GM12891 (cell line): ENCODE measurements around the gene CDK10.

ENCODE experiments used
- DNase-seq: peaks from one replicate; pipeline ENCODE4 v3.0.0; 2011; ENCODE audit warnings: low spot score; ENCODE audit not compliant: insufficient read length
- FAIRE-seq: peaks from 2 replicates; lab custom pipeline; 2011; peaks lifted over from hg19 to GRCh38; lab: Jason Lieb, UNC
- PAX5 ChIP-seq: IDR thresholded peaks from 2 replicates; pipeline ENCODE4 v1.6.1; 2011; ENCODE audit warnings: low read length, moderate library complexity, mild to moderate bottlenecking; ENCODE audit not compliant: insufficient read depth, severe bottlenecking
- POLR2A ChIP-seq: IDR thresholded peaks from 2 replicates; pipeline ENCODE4 v1.6.1; 2011; ENCODE audit warnings: low read depth, low read length, control low read depth
- POLR2AphosphoS5 ChIP-seq: IDR thresholded peaks from 2 replicates; pipeline ENCODE4 v1.6.1; 2011; ENCODE audit warnings: low read depth, low read length, control low read depth
- POU2F2 ChIP-seq: IDR thresholded peaks from 2 replicates; pipeline ENCODE4 v1.6.1; 2011; ENCODE audit warnings: low read depth, mild to moderate bottlenecking, control low read depth, low read length, moderate library complexity
- SPI1 ChIP-seq: IDR thresholded peaks from 2 replicates; pipeline ENCODE4 v1.6.1; 2011; ENCODE audit warnings: low read depth, low read length, control low read depth
- TAF1 ChIP-seq: IDR thresholded peaks from 2 replicates; pipeline ENCODE4 v1.6.1; 2011; ENCODE audit warnings: low read depth, low read length, control low read depth

Gene CDK10

DNA sequence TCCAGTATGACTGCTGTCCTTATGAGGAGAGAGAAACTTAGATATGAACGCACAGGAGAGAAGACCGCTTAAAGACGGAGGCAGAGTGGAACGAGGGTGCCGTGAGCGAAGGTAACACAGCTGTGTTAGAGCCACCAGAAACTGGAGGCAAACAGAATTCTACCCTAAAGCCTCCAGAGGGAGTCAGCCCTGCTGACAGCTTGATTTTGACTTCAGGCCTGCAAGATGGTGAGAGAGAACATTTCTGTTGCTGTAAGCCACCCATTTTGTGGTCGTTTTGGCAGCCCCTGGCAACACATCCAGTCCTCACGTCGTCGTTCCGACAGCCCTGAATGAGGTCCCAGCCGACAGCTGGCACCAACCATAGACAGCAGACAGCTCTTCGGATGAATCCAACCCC is 17.8 kb downstream of the CDK10 start:
- DNase-seq (no peak), FAIRE-seq (no peak)
- no peak for TF ChIP-seq TAF1
- no peak for TF ChIP-seq POLR2A
- TF ChIP-seq POLR2AphosphoS5 = no peak
- no peak for TF ChIP-seq SPI1
- TF ChIP-seq PAX5 = no peak
- TF ChIP-seq POU2F2 = no peak

DNA sequence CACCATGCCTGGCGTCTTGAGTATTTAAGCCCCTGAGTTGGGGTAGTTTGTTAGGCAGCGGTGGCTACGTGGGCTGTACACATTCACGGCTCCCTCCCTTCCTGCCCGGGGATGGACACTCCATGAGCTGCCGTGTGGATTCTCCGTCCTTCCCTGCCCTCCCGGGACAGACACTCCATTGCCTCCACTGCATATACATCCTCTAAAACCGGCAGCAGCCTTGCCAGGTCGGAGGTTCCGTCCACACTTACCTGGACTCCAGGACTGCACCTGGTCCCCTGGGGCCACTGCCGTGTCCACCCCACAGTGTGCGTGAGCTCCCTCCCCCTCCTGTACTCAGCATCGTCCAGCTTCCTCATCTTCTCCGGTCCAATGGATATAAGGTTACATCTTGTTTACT is 18.5 kb downstream of the CDK10 start:
- TF ChIP-seq TAF1 (no peak), SPI1 (no peak), POU2F2 (no peak), POLR2A (no peak), POLR2AphosphoS5 (no peak), PAX5 (no peak)
- DNase-seq (no peak), FAIRE-seq (no peak)

DNA sequence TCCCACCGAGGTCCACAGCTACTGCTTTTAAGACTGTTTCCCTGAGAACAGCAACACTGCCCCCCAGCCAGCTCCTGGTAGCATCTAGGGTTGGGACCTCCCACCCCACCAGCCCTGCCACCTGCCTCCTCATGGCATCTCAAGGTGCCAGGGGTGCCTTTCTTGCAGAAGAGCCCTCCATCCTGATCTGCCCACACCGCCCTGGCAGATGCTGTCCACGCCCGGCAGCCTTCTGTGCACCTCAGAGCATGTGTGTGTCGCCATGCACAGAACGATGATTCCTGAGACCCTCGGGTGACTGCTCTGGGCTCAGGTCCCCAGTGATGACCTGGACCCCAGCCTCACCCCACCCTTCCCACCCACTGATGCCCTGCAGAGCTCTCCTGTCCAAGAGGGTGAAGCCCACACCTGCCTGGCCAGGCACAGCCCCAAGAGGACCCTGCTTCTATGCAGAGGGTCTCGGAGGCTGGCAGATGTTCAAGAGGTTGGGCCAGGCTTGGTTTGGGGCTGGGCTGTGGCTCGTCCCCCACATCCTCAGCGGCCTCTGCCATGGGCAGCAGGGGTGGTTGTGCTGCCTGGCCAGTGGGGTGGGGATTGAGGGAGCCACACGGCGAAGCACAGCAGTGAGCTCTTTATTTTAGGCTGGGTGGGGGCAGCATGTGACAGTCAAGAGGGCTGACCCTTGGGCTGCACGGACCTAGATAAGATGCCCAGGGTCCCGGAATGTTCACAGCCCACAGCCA is 20.2 kb downstream of the CDK10 start:
- FAIRE-seq = no peak
- TF ChIP-seq POLR2A (no peak), SPI1 (no peak), PAX5 (no peak), POLR2AphosphoS5 (no peak), TAF1 (no peak), POU2F2 (no peak)
- no peak for DNase-seq

GRCh38 chr16:89707695-89708094 is 21.2 kb downstream of the CDK10 start:
- no peak for DNase-seq
- no peak for FAIRE-seq
- TF ChIP-seq POLR2AphosphoS5 (no peak), SPI1 (no peak), POLR2A (no peak), TAF1 (no peak), POU2F2 (no peak), PAX5 (no peak)

DNA sequence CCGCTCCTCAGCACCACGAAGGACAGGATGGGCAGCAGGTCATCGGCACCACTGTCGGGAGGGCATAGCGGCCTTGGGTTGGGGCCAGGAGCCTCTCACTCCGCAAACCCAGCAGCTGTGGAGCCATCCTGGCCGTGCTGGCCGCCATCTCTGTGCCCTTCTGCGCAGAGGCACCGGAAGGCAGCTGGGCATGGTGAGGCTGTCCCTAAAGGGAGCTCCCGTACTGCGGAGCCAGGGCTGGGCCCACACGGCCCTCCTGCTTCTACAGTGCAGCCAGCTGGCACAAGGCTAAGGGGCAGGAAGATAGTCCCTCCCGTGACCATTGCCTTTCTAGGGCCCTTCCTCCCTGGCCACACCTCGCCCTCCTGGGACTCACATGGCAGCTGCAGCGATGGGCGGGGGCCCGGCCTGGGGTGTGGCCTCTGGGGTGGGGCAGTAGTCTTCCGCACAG is 22.0 kb downstream of the CDK10 start:
- no peak for TF ChIP-seq TAF1
- TF ChIP-seq POU2F2 = no peak
- TF ChIP-seq POLR2AphosphoS5 = no peak
- TF ChIP-seq PAX5 = no peak
- no peak for TF ChIP-seq SPI1
- no peak for TF ChIP-seq POLR2A
- no peak for DNase-seq
- FAIRE-seq = no peak

DNA sequence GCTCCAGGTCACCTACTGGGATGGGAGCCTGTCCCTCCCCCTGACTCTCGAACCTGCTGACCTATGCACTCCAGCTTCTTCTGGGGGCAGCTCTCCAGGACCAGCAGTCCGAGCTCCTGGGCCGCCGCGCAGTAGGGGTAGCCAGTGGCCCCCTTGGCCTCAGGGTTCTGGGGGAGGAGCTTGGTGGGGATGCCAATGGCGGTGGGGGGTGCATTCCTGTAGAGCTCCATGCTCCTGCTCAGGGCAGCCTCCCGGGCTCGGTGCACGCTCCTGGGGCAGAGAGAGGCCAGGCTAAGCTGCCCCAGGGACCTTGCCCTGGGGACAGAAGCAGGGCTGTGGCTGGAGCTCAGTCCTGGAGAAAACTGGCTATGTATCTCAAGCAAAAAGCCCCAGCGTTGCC is 22.7 kb downstream of the CDK10 start:
- no peak for TF ChIP-seq POLR2AphosphoS5
- TF ChIP-seq POU2F2 = no peak
- no peak for TF ChIP-seq PAX5
- no peak for TF ChIP-seq TAF1
- TF ChIP-seq SPI1 = no peak
- FAIRE-seq (no peak), DNase-seq (no peak)

GRCh38 chr16:89709716-89710432 is 23.4 kb downstream of the CDK10 start:
- TF ChIP-seq SPI1 (no peak), TAF1 (no peak), POLR2A (no peak), POLR2AphosphoS5 (no peak), PAX5 (no peak), POU2F2 (no peak)
- FAIRE-seq = no peak
- no peak for DNase-seq

GRCh38 chr16:89710709-89711564 is 24.4 kb downstream of the CDK10 start:
- FAIRE-seq = no peak
- DNase-seq = no peak
- TF ChIP-seq POLR2A (no peak), SPI1 (no peak), POU2F2 (no peak), PAX5 (no peak), POLR2AphosphoS5 (no peak), TAF1 (no peak)

DNA sequence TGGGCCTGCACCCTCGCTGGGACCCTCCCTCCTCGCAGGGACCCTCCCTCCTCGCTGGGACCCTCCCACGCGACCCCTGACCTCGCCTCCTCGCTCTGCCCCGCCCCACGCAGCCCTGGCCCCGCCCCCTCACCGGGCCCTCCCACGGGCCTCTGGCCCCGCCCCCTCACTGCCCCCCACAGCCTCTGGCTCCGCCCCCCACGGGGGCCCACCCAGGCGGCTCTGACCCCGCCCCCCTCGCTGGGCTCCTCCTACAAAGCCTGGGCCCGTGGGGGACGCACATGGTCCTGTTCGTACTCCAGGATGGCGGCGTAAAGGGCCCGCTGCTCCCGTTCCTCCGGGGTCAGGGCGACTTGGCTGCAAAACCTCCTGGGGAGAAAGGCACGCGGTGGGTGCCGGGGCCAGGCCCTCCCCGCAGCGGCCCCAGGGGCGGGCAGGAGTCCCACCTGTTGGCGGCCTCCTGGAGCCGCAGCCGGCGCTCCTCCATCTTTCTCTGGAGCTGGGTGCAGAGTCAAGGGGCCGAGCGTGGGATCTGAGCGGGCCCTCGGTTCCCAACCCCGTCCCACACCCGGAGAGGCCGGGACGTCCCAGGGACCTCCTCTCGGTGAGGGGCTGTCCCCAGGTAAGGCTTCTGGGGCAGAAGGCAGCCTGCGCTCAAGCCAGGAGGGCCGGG is 25.2 kb downstream of the CDK10 start:
- peak; percentile 72 for FAIRE-seq
- DNase-seq = peak; percentile 99
- peak; percentile 60; the same call in 1 of the 2 replicates for TF ChIP-seq POLR2AphosphoS5
- TF ChIP-seq POLR2A = no peak
- peak; percentile 61 for TF ChIP-seq TAF1
- TF ChIP-seq PAX5 = no peak
- TF ChIP-seq POU2F2 = no peak
- TF ChIP-seq SPI1 = no peak
